ENCODE results near the gene AGRP.

The AGRP gene

GRCh38 chr16:67445126-67445426 is 38.3 kb downstream of the AGRP start:
- DNase-seq: no peak

DNA sequence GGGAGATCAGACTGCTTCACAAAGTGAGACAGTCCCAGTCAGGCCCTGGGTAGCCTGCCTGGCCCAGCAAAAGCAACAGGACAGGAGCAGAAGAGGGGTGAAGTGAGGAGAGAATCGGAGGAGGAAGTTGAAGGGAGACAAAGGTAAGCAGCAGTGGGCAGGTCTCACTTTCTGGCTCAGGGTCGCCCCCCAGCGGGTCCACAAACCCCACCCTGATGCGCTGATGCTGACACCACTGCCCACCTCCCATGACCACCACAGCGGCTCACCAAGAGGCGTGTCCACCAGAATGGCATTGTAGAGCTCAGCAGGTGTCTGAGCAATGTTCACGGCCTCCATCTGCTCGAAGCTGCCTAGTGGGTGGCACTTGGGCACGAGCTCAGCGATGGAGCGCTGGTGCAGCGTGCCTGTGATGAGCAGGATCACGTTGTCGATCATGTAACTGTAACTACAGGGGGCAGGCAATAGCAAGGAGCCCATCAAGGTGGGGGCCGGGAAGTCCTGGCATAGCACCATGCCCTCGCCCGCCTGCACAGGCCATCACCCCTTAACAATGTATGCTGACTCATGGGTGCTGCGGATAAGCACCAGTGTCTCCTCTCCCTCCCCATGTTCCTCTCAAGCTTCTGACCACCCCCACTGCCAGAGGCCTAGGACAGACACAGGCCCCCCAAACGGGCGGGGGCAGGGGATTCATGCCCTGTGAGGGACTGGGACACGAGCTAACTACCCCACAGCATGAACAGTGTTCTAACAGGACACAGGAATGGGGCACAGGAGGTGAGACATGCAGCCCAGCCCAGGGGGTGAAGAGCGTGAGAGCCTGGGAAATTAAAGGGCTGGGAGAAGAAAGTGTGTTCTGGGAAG is 38.9 kb downstream of the AGRP start:
- no peak for DNase-seq

DNA sequence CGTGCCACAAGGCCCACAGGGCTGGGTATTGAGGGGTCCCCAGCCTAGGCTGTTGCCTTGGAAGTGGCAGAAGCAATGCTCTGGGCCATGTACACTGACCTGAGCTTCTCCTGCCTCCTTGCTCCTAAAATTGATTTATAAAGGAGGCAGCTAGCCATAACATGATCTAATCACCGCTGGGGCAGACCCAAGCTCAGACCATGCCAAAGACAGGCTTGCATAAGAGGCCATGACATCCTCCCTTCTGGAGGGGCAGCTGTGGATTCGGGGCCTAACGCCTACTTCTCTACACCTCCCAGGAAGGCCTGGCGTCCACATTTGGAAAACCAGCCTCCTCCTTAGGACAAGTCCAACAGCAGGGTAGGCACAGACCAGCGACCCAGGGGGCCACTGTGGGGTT is 40.1 kb downstream of the AGRP start:
- DNase-seq: no peak

DNA sequence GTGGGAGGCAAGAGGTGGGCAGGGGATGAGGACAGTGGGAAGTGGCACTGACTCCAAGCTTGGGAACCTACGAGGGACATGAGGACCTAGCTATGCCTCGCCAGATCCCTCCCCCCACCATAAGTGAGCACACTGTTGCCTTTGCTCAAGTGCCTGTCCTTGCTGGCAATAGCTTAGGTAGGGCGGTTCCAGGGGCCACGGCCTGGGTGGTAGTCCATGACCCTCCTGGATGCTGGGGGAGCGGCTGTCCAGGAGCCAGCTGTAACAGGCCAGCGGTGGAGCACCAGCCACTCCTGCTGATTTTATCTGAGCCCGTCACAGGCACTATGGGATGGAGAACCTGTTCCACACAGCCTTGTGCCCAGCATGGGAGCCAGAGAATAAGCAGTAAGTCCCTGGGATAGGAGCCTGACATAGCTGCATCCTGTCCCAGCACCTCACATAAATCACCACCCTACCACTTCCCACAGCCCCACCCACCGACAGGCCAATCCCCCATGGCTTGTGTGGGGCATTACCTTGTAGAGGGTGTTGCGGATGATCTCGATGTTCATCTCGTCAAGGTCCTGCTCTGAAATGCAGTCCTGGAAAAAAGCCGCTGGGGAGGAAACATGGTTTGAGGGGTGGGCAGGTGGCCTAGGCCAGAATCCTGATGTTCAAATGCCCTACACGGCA is 40.6 kb downstream of the AGRP start:
- DNase-seq: no peak

DNA sequence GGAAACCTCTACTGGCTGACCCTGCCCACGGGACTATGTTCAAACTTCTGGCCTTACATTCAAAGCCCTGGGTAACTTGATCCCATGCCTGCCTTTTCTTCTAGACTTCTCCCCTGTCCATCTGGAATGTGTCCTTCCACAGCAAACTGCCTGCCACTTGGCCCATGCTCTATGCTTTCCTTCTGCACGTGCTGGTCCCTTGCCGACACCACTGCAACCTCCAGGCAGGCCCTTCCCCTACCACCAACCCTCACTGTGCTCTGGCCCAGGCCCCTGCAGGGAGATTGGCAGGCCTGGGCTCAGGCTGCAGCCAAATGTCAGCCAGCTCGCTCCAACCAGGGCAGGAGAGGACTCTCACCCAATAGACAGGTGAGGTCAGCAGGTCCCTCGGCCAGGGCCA is 41.4 kb downstream of the AGRP start:
- no peak for DNase-seq

GRCh38 chr16:67441271-67441753 is 42.0 kb downstream of the AGRP start:
- DNase-seq: no peak

GRCh38 chr16:67438824-67439393 is 44.4 kb downstream of the AGRP start:
- no peak for DNase-seq

DNA sequence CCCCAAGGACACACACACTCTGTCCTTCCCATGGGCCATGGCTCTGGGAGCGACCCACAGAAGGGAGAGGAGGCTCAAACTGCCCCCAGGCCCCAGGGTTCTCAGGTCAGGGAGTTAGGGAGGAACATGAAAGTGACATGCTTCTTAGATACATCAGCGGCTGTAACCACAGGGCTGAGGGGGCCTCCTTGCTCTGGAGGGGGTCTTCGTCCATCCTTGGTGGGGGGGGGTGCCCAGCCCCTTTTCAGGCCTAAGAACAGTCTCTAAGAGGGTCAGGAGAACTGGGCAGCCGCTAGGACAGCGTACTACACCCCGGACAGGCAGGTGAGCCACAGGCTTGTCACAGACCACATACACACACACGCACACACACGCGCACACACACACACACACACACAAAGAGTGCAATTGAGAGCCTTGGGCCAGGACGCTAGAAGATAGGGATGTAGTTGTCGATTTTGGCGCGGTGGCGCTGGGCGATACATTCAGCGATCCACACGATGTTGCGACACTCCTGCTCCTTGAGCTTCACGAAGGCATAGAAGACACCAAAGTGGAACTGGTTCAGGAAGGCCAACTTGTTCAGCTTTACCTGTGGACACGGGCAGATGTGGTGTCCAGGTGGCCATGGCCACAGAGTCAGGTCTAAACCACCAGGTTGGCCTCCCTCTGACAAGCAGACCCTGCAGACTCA is 45.1 kb downstream of the AGRP start:
- no peak for DNase-seq

DNA sequence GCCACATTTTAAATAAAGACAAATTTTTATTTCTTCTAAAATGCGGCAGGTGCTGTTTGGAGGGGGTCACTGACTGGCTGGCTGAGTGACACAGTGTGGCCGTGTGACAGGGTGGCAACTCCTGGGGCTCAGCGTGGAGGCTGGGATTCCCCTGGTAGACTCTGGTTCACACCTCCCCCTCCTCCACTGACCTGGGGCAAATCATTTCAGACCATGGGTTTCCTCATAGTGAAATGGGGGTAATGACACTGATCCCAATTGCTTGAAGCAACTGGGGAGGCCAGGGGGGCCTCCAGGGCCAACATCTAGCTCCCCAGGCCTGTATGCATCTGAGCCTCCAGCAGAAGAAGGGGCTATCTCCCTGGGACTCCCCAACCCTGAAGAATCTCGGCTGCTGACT is 45.8 kb downstream of the AGRP start:
- DNase-seq: no peak

DNA sequence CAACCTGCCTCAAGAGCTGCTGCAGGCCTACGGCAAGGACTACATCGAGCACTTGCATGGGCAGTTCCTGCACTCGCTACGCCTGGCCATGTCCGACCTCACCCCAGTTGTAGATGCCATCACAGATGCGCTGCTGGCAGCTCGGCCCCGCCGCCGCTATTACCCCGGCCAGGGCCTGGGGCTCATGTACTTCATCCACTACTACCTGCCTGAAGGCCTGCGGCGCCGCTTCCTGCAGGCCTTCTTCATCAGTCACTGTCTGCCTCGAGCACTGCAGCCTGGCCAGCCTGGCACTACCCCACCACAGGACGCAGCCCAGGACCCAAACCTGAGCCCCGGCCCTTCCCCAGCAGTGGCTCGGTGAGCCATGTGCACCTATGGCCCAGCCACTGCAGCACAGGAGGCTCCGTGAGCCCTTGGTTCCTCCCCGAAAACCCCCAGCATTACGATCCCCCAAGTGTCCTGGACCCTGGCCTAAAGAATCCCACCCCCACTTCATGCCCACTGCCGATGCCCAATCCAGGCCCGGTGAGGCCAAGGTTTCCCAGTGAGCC is 46.6 kb downstream of the AGRP start:
- no peak for DNase-seq

GRCh38 chr16:67435758-67436164 is 47.6 kb downstream of the AGRP start:
- DNase-seq: no peak

DNA sequence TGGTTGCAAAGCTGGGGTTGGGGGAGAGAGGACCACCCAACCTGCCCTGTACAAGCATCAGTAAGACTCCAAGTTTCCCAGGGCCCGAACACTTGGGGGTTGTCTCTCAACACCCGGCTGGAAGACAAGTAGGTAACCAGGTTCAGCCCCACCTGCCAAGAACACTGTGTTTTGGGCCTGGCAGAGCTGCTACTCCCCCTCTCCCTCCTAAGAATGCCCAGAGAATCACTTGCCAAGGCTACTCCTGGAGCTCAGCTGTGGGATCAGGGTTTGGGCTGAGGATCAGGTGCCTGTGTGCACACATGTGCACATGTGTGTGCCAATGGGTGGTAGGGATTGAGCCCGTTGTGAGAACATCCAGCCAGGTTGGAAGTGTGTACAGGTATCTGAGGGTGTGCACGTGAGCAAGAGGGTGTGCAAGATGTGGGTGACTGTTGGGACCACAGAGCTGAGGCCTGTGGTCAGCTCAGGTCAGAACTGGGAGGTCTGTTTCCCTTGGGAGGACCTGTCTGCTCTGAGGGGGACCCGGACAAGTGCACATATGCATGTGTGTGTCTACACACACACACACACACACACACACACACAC is 50.1 kb downstream of the AGRP start:
- DNase-seq: no peak
